ENCODE data around the gene SPOP.
"Not testable (repeated sequence)": the region's sequence is repeated elsewhere in the genome, so short reads cannot be mapped to it uniquely, and the experiment has no call there.

Gene SPOP

DNA sequence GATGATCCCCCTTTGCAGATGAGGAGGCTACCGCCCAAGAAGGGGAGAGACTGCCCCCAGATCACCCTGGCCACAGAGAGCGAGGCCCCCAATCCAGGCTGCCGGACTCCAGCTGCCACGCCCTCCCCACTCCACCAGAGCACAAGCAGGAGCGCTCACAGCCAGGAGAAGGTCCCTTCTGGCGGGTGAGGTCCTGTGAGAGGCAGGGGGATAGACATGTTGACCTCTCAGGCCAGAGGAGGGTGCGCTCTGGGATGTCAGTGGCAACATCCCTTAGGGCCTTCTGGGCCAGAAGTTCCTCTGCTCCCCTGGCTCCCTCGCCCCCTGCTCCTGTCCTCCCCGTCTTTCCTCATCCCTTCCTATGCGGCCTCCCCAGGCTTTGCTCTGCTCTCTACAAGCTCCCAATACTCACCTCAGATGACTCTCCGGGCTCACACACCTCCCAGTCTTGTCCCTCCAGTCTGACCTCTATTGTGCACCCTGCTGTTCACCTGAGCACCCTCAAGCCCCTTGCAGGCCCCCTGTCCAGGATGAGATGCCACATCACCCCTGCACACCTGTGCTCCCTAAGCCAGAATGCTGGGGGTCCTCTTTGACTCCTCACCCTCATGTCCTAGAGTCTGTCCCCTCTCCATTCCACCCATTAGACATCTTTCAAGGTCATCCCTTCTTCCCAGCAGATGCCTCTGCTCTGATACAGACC, 107.2 kb downstream of the SPOP start:
- no peak for DNase-seq

DNA sequence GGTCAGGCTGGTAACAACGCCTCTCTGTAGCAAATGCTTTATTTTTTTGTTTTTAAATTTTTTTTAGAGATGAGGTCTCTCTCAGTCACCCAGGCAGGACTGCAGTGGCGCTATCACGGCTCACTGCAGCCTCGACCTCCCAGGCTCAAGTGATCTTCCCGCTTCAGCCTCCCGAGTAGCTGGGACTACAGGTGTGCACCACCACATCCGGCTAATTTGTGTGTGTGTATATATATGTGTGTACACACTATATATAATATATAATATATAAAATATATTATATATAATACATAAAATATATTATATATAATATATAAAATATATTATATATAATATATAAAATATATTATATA, 109.2 kb downstream of the SPOP start:
- DNase-seq = not testable (repeated sequence)

DNA sequence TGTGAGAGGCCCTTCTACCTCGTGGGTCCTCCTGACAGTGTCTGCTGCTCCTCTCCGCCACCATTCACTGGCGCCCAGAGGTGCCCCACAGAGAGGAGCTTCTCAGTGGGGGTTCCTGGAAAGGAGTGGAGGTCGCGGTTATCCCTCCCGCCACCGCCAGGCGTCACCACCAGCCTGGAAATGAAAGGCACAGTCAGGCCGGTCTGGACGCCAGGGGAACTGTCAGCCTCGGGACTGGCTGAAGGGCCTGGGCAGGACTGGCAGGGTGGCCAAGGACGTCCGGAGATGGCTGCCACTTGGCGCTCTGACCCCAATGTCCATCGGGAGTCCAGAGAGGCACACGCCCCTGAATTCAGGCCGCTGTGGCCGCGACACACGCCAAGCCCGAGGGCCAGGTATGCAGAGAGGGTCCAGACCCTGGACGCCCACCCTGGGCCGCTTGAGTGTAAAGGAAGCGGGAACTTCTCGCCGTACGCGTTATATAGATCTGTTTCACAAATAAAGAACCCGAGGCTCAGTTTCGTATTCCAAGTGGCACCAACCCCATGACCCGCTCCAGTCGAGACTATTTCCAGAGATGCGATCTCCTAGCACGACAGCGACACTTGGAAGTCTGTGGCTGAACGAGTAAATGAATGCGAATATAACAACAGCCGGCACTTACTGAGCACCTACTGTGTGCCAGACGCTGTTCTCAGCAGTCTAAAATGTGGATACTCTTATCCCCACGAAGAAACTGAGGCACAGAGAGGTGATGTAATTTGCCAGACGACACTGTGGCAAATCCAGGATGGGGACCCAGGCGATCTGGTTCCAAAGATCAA, 109.8 kb downstream of the SPOP start:
- DNase-seq = peak; percentile 83

DNA sequence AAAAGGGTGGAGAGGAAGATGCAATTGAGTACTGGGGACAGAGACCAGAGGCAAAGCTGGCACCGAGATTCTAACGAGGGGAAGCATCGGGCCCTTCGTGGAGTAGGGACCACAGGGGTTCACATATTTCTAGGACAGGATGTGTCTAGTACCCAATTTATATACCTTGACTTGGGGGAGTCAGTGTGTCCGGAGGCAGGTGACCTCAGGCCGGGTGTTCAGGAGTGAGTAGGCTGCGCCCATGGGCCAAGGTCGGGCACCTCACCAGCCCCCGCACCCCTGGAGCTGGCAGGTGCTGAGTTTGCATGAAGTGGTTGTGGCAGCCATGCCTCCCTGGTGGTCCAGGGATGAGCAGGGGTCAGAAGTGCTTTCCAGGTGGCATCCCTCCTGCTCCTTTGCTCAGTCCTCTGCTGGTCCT, 110.8 kb downstream of the SPOP start:
- no peak for DNase-seq

DNA sequence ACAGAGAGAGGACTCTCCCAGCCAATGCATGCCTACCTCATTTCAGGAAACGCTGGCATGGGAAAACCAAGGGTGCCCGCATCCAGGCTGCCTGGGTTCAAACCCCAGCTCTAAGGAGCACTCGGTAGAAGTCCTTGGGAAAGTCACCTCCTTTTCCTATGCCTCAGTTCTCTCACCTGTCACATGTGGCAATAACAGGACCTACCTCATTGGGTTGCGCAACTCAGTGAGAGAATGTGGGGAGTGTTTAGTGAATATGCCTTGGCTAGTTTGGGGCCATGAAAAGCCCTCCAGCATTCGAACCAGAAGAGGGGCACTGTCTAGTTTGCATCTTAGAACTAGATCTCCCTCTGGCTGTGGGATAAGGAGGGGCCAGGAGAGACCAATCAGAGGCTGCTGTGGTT, 111.2 kb downstream of the SPOP start:
- DNase-seq = no peak

DNA sequence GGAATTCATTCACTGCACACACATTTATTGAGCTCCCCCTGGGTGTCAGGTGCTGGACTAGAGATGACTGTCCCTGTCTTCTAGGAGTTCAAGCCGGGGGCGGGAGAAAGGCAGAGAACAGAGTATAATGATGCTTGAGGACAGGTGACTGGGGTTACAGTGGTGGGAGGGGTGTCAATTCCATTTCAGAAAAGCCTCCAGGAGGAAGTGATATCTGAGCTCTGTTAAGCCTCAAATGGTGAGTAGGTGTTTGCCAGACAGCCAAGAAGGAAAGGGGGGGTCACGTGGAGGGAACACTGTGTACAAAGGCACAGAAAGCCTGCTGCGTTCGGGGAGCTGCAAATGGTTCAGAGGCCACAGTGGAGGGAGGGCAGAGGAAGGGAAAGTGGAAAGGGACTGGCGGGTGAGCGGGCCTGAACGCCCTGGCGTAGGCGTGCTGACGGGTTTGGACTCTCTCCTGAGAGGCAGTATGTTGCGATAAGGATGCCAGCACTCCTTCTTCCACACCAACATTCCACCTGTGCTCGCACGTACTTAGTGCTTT, 111.9 kb downstream of the SPOP start:
- peak; percentile 12 for DNase-seq

DNA sequence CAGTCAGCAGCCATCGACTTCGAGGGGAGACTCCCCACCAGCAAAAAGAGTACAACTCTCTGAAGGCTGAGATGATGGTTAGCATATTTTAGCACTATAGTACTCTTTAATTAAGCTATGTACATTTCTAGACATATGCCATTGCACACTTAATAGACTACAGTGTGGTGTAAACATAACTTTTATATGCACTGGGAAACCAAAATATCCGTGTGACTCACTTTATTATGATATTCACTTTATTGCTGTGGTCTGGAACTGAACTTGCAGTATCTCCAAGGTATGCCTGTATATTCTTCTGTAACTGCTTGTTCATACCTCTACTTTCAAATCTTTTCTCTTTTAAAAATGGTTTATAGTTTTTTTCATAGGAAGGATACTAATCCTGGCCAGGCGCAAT, 113.3 kb downstream of the SPOP start:
- no peak for DNase-seq

DNA sequence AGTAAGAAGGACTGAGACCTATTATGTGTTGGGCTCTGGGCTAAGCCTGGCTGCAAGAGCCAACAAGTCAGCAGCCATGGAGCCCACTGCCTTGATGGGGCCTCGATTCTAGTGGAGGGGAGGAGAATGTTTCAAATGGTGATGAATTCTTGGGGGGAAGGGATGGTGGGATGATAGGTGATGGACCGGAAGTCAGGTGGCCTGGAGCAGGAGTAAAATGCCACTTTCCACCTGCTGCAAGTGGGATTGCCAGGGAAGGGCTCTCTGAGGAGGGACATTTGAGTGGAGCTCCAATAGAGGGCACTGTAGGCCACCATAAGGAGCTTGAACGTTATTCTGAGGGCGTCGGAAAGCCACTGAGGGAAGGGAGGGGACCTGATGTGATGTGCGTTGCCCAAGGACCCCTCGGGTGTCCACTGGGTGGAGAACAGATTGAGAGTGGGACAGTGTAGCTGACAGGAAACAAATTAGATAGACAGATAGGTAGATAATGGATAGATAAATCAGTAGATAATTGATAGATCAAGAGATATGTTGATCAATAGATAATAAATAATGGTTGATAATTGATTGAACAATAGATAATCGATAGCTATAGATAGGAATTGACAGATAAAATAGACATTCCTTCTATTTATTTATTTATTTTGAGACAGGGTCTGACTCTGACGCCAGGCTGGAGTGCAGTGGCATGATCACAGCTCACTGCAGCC, 120.4 kb downstream of the SPOP start:
- DNase-seq = peak; percentile 7

DNA sequence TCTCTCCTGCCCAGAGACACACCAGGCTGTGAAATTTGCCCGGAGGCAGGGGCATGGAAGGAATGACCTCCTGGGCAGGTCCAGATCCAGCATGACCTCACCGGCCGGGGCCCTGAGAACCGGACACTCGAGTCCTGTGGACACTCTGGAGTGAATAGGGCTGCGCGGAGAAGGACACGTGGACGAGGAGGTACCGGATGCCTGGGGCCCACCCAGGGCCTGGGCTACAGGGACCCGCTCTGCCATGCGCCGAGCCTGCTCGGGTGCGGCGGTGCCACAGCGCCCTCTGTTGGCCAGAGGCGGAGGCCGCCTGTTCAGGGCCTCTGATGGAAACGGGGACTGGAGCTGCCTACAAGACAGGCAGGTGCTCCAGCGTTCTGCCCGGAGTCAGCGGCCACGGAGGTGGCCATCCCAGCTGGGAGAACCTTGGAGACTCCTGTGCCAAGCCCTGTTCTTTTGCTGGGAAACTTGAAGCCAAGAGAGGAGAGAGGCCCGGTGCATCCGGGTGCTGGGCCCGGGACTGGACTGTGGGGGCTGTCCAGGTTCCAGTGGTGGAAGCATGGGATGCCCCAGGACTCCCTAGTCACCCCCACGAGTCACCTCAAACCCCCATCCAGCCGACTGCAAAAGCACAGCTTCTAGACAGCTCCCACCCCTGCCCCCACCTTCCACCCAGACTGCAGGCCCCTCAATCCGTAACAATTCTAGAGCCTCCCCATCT, 121.5 kb downstream of the SPOP start:
- peak; percentile 80 for DNase-seq

DNA sequence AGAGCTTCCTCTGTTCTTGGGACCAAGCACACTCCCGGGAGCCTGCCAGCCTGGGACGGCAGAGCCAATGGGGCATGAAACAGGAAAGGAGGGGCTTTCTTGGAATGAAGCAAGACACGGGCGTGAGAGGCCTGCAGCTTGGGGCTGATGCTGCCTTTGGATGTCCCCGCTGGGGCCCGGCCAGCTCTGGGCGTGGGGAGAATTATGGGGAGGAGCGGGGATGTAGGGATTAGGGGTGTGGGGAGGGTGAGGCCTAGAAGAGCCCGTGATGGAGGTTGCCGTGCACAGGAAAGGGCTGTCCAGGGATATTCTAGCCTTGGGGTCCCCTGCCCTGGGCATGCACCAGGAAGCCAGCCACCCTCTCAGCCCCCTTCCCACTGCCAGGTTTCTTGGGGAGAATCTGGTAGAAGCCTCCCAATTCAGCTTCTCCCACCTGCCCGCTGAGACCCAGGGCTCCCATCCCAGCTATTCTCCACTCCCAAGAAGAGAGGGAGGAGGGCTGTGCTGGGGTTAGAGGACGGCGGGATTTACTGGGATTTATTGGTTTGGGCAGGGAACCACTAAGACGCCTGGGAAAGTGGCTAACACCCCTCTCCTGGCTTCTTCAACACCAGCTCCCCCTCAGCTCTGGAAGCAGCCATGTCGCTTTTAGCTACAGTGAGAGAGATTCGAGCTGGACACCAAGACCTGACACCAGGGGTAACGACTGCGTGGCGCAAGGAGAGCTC, 122.2 kb downstream of the SPOP start:
- no peak for DNase-seq

DNA sequence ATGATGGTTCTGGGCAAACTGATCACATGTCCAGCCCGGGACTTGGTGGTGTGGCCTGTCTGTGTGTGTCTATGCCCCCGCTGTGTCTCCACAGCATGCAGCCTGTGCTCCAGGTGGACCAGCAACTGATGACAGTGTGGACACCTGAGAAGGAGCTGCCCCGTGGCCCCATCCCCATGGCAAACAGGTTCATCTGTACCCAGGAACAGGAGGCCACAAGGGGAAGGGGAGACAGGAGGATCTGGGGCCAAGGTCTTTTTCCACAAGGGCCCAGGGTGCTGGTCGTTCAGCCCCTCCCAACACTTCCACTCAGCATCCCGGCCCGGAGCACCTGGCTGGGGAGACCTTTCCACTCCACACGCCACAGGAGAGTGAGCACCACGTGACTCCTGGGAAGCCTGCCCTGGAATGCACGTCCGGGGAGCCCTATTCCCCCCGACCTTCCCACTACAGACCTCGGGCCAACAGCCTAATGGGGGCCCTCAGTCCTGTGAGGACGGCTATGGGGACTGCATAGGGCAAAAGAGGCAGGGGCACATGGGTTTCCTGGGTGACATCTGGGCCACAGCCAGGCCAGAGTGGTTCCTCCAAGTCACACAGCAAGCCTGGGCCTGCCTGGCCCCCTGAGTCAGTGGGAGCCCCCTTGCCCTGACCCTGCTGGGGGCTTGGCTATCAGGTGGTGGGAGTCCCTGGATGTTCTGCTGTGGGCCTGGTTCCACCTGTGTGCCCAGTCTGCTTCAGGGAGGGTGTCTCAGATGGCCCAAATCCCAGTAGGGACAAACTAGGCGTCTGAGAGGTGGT, 123.0 kb downstream of the SPOP start:
- DNase-seq = no peak

DNA sequence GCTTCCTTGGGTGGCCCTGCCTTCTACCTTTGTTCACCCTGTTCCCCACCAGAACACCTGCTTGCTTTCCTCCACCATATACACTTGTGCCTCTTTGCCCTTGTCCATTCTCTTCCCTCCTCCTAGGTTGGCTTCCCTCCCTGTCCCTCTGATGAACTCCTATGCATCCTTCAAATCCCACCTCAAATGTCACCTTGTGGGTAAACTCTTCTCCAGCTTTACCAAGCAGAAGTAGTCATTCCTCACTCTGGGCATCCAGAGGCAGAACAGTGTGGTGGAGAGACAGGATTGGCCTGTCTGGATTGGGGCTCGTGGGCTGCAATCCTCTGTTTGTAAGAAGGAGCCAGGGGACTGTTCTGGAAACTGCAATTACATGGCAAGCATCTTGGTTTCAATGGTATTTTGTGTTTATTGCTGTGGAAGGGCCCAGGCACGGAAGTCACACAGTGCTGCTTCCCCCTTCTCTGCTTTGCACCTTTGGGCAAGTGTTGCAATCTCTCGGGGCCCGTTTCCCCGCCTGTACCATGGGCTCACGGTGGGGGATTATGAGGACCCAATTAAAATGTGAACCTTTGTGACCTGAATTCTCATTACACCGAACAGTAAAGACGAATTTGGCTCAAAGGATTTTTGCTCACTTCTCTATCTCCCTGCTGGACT, 124.1 kb downstream of the SPOP start:
- no peak for DNase-seq

DNA sequence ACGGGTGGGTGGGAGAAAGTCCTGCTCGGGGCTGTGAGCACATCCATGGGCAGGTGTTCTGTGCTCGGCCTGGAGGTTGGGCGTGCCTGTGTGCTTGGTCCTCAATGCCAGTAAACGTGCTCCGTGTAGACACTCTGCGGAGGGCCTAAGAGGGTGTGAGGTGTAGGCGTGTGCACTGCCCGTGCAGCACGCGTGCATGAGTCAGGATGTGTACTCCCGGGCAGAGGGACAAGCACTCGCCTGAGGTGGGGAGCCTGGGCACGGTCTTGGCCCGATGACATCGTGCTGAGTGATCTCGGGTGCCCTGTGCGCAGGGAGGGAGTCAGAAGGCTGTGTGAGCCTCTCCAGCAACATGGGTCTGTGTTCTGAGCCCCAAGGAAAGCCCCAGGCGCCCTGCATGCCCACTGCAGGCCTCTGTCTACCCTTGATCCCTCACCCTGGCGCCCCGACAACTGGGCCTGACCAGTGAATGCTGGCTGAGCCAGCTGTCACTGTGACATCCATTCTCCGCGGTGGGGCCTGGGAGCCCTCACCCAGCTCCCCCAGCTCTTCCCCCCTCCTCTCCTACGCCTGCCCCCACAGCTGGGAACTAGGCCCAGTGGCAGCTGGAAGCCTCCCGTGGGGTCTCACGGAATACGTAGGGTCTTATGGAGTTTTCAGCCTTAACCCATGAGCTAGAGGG, 125.7 kb downstream of the SPOP start:
- no peak for DNase-seq

DNA sequence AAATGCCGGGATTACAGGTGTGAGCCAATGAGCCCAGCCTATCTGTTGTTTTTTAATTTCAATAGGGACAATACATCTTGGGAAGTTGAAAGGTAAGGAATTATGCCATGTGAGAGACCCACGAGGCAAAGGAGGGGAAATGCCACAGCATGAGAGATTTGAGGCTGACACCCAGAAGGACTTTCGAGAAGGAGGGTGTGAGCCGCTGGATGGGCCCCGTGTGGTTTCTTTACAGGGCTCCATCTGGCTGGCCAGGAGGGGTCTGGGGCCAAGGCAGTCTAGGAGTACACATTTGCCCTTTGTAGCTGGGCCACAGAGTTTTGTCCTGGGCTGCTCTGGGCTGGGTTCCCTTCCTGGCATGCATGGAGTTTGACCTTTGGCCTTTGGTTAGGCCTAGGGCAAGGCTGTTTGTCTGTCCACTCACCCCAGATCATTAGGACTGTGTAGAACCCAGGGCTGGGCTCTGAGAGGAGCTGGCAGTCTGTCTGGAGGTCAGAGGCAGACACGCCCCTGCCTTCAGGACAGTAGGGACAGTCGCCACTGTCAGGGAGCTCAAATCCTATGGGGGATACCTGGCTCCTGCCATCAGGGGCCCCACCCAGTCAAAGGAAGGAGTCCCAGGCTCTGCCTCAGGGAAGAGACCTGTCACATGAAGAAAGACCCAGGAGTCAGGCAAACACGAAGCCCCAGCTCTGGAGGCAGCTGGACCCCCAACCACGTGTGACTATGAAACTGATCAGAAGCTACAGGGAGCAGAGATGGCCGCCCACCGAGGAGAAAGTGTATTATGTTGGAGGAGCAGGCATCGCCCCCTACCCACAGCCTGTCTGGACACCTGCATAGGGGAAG, 126.5 kb downstream of the SPOP start:
- DNase-seq = no peak

DNA sequence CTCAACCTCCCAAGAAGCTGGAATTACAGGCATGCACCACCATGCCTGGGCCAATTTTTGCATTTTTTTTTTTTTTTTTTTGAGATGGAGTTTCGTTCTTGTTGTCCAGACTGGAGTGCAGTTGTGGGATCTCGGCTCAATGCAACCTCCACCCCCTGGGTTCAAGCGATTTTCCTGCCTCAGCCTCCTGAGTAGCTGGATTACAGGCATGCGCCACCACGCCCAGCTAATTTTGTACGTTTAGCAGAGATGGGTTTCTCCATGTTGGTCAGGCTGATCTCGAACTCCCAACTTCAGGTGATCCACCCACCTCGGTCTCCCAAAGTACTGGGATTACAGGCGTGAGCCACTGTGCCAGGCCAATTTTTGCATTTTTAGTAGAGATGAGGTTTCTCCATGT, 127.1 kb downstream of the SPOP start:
- DNase-seq = not testable (repeated sequence)

DNA sequence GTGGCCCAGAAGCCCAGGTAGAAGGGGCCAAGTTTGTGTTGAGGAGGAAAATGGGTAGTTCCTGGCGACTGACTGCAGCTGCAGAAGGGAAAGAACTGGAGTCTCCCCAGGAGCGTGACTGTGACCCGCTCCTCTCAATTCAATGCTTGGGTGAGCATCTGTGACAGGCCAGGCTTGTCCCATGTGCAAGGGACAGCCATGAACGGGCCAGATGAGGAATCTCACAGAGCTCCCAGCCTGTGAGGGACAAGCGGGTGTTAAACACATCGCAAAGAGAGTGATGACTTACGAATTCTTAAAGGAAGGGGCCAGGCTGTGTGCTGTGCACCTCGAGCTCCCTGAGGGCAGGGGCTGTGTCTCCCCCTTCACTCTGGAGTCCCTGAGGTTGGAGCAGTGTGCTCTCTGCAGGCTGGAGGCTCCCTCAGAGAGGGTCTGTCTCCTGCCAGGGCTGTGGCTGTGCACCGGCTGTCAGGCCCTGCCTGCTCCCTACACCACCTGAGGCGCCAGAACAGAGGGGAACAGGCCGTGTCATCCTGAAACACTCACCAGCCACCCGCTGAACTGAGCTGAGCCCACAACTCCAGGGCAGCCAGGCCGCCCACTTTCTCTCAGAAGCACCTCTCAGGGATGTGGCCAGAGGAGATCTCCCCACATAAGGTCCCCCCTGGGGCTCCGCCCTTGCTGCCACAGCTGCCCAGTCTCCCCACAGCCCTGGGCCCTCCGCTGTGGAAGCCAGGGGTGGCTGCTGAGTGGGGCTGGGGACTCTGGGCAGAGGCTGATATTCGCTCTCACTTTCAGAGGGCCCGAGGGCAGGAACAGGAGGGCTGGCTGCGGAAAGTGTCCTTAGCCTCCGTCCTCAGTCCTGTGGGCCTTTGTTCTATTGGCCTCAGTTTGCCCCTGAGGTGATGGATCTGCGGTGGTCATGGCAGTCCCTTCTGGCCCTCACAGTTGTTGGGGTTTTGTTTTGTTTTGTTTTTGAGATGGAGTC, 127.9 kb downstream of the SPOP start:
- no peak for DNase-seq

DNA sequence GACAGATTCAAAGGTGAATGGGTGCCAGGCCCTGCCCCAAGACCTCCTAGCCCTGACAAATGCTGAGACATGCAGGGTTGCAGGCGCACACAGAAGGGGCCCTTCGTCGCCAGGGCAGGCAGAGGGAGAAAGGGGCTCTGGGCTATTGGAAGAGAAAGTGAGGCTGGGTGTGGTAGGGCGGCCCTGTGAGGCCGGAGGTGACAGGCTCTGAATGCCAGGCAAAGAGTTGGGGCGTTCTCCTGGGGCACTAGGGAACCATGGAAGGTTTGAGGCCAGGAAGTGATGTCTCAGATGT, 128.6 kb downstream of the SPOP start:
- no peak for DNase-seq

Measured in midbrain (tissue), 1 donor.